Brain microvascular endothelial cell (primary cell): ENCODE data around the gene RABGGTB.

Experiments used
- DNase-seq: peaks from one replicate; pipeline ENCODE4 v3.0.0-alpha.2; 2020
- H3K27ac ChIP-seq: fragments of 250-450 bp; sonication (Bioruptor Pico); 2 replicates; pipeline ENCODE4 v1.5.1; 2020; ENCODE audit warnings: mild to moderate bottlenecking, moderate library complexity
- H3K27me3 ChIP-seq: fragments of 250-450 bp; sonication (Bioruptor Pico); replicated peaks from 2 replicates; pipeline ENCODE4 v1.5.1; 2020; ENCODE audit warnings: mild to moderate bottlenecking
- H3K36me3 ChIP-seq: fragments of 250-450 bp; sonication (Bioruptor Pico); replicated peaks from 2 replicates; pipeline ENCODE4 v1.5.1; 2020; ENCODE audit warnings: mild to moderate bottlenecking
- H3K4me3 ChIP-seq: 2 replicates; pipeline ENCODE4 v1.5.1; 2011; ENCODE audit warnings: low read depth, mild to moderate bottlenecking, control low read depth, low read length, moderate library complexity
- in situ Hi-C: cut with HindIII; loops from 2 replicates; pipeline ENCODE4 v1.10.0; 2017; ENCODE audit warnings: low sequenced_read_pairs, low pct_ligation_motif_present
- TF ChIP-seq, protein P1 (sequence below): IDR thresholded peaks from 2 replicates; pipeline ENCODE4 v1.5.1; 2011; ENCODE audit warnings: low read depth, mild to moderate bottlenecking, moderate library complexity, low read length, control low read depth, inconsistent platforms; ENCODE audit errors: missing control alignments

Gene RABGGTB

DNA sequence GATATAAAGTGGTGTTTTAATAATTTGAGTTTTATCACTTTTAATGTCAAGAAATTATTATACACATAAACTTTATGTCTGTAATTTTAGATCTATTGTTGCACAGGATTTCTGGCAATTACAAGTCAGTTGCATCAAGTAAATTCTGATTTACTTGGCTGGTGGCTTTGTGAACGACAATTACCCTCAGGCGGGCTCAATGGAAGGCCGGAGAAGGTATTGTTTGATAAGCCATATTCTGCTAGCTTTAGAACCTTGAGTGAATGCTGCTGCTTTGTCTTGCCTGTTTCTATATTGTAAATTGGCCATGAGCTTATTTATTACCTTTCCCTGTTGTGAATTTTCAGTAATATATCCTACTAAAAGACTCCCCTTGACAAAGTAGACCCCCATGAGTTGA, 6.0 kb downstream of the RABGGTB start:
- no peak for DNase-seq
- Histone ChIP-seq H3K4me3 (no peak overlapping the region), H3K27ac (no peak overlapping the region), H3K27me3 (no peaks in the 10 kb centered on the region), H3K36me3 (peaks cover 75% of the 10 kb centered on the region)
- in situ Hi-C loops = no loop called here
- TF ChIP-seq, protein P1, sequence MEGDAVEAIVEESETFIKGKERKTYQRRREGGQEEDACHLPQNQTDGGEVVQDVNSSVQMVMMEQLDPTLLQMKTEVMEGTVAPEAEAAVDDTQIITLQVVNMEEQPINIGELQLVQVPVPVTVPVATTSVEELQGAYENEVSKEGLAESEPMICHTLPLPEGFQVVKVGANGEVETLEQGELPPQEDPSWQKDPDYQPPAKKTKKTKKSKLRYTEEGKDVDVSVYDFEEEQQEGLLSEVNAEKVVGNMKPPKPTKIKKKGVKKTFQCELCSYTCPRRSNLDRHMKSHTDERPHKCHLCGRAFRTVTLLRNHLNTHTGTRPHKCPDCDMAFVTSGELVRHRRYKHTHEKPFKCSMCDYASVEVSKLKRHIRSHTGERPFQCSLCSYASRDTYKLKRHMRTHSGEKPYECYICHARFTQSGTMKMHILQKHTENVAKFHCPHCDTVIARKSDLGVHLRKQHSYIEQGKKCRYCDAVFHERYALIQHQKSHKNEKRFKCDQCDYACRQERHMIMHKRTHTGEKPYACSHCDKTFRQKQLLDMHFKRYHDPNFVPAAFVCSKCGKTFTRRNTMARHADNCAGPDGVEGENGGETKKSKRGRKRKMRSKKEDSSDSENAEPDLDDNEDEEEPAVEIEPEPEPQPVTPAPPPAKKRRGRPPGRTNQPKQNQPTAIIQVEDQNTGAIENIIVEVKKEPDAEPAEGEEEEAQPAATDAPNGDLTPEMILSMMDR = no peak

DNA sequence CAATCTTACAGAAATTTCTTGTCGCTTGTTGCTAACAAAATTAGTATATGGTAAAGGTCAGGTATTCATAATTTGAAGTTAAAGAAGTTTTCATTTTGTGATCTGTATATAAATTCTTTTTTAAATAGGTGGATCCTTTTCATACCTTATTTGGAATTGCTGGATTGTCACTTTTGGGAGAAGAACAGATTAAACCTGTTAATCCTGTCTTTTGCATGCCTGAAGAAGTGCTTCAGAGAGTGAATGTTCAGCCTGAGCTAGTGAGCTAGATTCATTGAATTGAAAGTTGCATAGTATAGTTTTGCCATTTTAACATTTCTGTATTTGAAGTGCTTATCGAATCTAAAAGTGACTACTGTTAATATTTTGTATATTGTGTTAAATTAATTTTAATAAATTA, 8.3 kb downstream of the RABGGTB start:
- in situ Hi-C loops = no loop called here
- no peak for DNase-seq

DNA sequence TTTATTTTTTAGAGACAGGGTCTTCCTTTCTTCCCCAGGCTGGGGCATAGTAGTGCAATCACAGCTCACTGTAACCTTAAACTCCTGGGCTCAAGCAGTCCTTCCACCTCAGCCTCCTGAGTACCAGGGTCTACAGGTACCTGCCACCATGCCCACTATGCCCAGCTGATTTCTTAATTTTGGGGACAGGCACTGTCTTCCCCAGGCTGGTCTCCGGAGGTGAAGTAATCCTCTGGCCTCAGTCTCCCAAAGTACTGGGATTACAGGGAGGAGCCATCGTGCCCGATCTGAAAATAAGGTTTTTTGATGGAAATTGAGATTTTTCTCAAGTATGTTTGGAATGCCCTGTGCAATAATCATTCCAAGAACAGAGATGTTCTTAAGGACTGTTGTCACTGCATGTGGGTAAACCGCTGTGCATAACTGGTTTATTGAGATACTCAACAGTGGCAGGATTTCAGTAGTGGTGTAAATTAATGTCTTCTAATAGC, 9.7 kb downstream of the RABGGTB start:
- H3K4me3 ChIP-seq = no peak overlapping the region
- no peak for DNase-seq

More for the DNA sequence above, 8.3 kb downstream of the RABGGTB start:
- Histone ChIP-seq H3K36me3 (peaks cover 63% of the 10 kb centered on the region), H3K27me3 (no peaks in the 10 kb centered on the region), H3K27ac (no peak overlapping the region), H3K4me3 (no peak overlapping the region)
- TF ChIP-seq, protein P1 = no peak

DNA sequence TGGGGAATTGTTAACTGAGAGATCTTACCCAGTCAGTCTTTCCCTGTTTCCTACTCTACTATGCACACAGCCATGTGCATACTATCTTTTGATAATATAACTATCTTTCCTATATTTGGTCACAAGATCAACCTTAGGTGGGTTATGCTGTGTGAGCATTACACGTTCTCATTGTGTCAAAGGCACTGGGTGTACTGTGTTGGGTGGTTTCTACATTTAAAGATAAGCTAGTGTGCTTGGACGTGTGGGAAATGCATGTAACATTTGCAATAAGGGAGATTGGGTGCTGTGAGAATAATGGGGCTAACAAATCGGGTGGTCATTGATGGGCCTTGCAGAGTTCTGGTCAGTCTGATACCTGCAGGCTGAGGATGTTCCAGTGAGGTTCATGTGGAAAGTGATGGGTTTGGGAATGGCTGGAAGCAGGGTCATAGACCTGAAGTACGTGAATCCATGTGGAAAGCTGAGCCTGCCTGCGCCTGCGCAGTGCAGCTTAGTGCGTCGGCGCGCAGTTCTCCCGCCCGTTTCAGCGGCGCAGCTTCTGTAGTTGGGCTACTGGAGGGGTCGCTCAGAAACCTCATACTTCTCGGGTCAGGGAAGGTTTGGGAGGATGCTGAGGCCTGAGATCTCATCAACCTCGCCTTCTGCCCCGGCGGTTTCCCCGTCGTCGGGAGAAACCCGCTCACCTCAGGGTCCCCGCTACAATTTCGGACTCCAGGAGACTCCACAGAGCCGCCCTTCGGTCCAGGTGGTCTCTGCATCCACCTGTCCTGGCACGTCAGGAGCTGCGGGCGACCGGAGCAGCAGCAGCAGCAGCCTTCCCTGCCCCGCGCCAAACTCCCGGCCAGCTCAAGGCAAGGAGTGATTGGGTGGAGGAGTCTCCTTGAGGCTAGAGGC, 10.6 kb downstream of the RABGGTB start, which contains the start of gene MSH4:
Gene MSH4 (plus strand): TSS at position 507 of the 897 bp plus-strand sequence. CDS start 104 bp downstream, at position 611.
- Histone ChIP-seq H3K27me3 (no peaks in the 10 kb centered on the region), H3K36me3 (peaks cover 44% of the 10 kb centered on the region), H3K4me3 (no peak within 1 kb of the TSS), H3K27ac (no peak within 1 kb of the TSS)
- TF ChIP-seq, protein P1 = no peak
- DNase-seq = no peak
- in situ Hi-C loops = no loop called here

More for the DNA sequence above, 9.7 kb downstream of the RABGGTB start:
- no peak overlapping the region for H3K27ac ChIP-seq
- no peaks in the 10 kb centered on the region for H3K27me3 ChIP-seq
- in situ Hi-C loops = no loop called here
- TF ChIP-seq, protein P1 = no peak
- H3K36me3 ChIP-seq = peaks cover 51% of the 10 kb centered on the region

DNA sequence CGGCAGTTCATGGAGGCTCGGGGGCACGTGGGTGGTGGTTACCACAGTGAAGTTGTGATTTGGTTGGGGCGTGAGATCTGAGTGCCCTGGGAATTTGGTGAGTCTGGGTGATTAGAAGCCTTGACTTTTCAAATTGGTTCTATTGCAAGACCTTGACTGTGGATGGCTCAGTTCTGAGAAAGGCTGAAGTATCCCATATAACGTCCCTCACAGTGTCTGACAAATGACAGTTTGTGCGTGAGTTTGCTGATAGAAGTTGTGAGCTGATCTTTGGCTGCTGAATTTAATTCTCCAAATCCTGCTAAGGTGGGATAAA, 11.2 kb downstream of the RABGGTB start:
- no peaks in the 10 kb centered on the region for H3K27me3 ChIP-seq
- no peak overlapping the region for H3K4me3 ChIP-seq
- no peak for DNase-seq
- TF ChIP-seq, protein P1 = no peak
- H3K36me3 ChIP-seq = peaks cover 39% of the 10 kb centered on the region
- H3K27ac ChIP-seq = no peak overlapping the region
- in situ Hi-C loops = no loop called here
